Globus pallidus (tissue), 1 donor: Measurements from ENCODE around the gene SOX15.
A peak's percentile ranks its signal among the peaks of the same experiment; 100 is the strongest.

ENCODE experiments used
- DNase-seq: peaks from one replicate; pipeline ENCODE4 v3.0.0-alpha.2; 2015; ENCODE audit warnings: low spot score

SOX15 gene

DNA sequence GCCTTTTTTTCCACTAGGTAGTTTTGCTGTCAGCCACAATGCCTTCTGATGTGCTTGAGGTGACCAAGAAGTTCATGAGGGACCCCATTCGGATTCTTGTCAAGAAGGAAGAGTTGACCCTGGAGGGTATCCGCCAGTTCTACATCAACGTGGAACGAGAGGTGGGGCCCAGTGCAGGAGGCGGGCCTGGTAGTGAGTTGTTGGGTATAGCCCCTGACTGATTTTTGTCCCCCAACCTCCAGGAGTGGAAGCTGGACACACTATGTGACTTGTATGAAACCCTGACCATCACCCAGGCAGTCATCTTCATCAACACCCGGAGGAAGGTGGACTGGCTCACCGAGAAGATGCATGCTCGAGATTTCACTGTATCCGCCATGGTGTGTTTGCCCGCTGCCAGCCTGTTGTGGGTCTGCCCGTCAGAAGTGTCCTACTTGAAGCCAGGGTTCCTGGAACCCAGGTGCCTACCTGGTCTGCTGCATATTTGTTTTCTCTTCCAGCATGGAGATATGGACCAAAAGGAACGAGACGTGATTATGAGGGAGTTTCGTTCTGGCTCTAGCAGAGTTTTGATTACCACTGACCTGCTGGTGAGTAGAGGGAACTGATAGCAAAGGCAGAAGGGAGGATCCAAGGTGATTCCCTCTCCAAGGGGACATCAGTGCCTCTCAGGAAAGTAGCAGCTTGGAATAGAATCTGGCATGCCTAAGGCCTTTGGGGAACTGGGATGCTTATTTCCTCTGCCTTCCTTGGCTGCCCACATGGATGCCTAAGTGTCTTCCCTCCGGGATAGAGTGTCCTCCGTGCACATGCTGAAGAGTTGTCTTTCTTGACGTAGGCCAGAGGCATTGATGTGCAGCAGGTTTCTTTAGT lies 12.3 kb downstream of the SOX15 start:
- no peak for DNase-seq

DNA sequence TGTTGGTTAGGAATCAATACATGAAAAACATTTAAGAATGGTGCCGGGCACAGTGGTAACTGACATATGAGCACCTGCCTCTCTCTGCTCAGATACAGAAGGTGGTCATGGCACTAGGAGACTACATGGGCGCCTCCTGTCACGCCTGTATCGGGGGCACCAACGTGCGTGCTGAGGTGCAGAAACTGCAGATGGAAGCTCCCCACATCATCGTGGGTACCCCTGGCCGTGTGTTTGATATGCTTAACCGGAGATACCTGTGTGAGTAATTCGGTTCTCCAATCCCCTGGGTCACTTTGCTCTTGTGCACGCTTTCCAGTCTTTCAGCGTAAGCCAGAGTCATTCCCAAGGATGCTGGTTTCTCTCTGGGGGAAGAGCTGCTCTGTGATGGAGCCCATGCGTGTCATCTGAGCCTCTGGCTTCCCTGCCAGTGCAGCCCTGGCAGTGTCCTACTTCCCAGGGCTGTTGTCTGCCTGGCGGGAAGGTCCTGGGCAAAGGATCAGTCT lies 13.4 kb downstream of the SOX15 start:
- DNase-seq, result no peak

DNA sequence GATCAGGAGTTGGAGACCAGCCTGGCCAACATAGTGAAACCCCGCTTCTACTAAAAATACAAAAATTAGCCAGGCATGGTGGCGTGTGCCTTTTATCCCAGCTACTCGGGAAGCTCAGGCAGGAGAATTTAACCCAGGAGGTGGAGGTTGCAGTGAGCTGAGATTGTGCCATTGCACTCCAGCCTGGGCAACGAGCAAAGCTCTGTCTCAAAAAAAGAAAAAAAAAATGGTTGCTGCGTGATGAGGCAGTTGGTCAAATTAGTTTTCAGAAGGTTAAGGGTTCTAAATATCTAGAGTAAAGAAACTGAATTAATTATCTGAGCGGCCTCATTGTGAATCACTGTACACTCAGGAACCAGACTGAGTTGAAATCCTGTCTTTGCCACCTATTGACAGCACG lies 13.9 kb downstream of the SOX15 start:
- no peak for DNase-seq

DNA sequence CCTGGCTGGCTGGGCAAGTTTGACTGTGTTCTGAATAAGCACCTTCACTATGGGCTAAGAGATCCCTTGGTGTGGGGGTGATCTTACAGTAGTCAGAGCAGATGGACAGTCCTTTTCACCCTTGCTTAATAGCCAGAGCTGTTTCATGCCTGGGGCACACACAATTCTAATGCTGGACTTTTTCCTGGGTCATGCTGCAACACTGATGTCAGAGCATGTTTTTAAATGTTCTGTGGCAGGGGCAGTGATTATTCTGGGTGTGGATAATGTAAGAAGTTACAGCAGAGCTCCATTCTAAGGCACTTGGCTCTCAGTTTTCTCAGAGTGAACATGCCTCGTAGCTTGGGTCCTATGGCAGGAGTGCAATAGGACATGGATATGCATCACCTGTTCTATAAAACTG lies 14.4 kb downstream of the SOX15 start:
- DNase-seq, result no peak

DNA sequence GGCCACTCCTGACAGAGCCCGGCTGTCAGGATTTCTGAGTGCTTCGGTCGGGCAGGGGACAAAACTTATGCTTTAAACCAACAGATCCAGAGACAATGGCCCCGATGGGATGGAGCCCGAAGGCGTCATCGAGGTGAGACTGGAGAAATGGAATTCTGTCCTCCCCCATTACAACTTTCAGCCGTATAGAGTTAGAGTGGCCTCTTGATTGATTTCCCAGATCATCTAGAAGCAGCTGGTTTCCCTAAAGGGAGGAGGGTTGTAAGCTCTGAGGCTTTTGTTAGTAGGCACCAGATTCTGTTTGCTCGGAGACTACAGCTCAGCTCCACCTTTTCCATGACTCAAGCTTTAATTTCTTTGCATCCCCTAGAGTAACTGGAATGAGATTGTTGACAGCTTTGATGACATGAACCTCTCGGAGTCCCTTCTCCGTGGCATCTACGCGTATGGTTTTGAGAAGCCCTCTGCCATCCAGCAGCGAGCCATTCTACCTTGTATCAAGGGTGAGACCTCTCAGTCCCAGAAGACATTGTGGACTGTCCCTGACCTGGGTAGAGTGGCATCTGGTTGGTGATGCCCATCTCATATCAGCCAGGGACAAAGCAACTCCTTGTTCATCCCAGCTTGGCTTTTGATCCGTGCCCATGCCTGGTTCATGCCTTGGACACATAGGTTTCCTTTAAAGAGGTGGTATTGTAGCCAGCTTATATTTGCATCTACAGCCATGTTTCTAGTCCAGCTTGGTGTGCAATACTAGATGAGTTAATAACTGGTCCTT lies 15.5 kb downstream of the SOX15 start:
- no peak for DNase-seq

DNA sequence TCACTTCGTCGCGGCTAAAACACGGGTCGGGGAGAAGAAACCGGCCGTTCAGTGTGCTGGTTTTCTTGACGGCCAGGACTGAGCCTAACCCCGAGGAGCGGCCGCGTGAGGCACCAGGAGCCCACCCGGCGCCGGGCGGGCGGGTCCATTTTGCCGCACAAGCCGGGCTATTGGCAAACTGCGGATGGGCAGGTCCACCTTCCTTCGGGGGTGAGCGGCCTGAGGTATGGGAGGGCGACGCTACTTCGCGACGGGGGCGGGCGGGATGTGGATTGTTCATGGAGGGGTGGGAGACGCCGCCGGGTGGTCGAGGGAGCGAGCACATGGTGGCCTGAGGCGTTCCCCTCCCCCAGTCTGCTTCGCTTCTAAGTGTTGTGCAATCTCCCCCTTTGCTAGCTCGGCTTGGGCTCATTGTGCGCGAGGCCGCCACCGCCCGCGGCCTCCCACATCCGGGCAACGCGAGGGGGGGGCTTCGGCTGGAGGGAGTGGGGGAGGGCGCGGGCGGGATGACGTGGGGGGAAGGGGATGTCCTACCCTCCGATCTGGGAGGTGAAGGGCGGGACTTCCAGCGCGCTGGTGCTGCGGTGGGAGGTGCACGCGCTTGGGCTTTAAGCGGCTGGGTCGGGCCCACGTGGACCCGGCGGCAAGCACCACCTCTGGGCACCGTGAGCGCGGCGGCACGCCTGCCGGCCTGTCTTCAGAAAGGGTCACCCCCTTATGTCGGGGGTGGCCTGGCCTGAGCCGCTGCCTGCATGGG lies 16.4 kb downstream of the SOX15 start:
- peak; percentile 92 for DNase-seq

DNA sequence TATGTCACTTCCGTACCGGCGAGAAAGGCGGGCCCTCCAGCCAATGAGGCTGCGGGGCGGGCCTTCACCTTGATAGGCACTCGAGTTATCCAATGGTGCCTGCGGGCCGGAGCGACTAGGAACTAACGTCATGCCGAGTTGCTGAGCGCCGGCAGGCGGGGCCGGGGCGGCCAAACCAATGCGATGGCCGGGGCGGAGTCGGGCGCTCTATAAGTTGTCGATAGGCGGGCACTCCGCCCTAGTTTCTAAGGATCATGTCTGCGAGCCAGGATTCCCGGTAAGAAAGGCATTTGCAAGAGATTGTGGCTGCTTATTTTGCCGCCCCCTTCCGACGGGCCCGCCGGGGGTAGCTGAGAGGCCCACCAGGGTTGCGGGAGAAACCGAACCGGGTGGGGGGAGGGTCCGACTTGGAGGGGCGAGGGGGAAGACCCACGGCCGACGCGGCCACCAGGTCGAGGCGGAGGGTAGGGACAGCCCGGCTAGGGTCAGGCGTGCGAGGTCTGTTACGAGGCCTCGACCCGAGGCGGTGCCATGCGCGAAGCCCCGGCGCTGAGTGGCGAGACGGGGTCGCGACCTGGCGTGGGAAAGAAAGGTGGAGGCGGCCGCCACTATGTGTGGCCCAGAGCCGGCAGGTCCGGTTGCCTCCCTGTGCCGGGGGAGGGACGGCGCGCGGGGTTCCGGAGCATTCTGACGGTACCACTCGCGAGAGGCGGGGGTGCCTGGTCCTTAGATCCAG lies 17.1 kb downstream of the SOX15 start:
- peak; percentile 99 for DNase-seq

DNA sequence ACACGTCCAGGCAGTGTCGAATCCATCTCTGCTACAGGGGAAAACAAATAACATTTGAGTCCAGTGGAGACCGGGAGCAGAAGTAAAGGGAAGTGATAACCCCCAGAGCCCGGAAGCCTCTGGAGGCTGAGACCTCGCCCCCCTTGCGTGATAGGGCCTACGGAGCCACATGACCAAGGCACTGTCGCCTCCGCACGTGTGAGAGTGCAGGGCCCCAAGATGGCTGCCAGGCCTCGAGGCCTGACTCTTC lies 17.6 kb downstream of the SOX15 start:
- no peak for DNase-seq

DNA sequence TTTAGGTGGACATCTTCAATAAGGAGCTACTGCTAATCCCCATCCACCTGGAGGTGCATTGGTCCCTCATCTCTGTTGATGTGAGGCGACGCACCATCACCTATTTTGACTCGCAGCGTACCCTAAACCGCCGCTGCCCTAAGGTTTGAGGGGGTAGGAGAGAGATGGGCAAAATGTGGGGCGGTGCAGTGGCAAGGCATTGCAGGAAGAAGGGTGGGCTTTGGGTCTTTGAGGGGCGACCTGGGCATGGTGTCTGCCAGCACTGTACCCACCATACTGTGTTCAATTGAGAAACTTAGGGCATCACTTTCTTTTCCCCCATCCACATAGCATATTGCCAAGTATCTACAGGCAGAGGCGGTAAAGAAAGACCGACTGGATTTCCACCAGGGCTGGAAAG lies 19.5 kb downstream of the SOX15 start:
- no peak for DNase-seq

DNA sequence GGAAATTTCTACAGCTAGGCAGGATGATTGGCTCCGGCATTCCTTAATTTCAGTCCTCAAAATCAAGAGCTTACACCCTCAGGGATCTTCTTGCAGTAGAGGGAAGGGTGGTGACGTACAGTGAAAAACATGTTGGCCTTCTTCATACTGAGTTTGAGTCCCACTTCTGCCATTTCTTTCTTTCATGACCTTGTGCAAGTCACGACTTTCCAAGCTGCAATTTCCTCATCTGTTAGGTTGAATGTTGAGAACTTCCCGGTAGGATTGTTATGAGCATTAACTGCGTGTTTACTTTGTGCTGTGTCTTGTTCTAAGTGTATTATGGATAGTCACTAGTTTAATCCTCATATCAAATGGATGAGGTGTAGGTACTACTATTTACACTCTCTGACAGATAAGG lies 20.3 kb downstream of the SOX15 start:
- DNase-seq, result no peak

DNA sequence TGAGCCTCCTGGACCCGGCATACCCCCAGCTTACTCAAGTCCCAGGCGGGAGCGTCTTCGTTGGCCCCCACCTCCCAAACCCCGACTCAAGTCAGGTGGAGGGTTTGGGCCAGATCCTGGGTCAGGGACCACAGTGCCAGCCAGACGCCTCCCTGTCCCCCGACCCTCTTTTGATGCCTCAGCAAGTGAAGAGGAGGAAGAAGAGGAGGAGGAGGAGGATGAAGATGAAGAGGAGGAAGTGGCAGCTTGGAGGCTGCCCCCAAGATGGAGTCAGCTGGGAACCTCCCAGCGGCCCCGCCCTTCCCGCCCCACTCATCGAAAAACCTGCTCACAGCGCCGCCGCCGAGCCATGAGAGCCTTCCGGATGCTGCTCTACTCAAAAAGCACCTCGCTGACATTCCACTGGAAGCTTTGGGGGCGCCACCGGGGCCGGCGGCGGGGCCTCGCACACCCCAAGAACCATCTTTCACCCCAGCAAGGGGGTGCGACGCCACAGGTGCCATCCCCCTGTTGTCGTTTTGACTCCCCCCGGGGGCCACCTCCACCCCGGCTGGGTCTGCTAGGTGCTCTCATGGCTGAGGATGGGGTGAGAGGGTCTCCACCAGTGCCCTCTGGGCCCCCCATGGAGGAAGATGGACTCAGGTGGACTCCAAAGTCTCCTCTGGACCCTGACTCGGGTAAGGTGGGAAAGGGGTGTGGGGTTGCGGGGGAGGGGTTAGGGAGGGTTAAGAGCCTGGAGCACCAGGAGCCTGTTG lies 26.6 kb downstream of the SOX15 start:
- no peak for DNase-seq

DNA sequence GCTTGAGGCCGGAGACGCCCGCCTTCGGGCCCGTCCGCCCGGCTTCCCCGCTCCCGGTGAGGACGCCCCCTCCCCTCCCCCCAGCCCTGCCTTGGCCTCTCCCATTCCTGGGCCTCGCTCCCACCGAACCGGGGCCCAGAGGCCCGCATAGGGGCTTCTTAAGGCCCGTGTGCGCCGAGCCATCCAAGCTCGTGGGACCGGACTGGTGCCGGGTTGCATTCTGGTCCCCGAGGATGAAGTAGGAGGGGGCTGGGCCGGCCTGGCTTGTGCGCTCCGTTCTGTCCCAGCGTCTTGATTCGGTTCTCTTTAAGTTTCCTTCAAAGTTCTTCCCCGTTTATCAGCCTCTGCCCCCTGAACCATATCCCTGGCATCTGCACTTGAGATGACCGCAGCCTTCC lies 27.7 kb downstream of the SOX15 start:
- no peak for DNase-seq

DNA sequence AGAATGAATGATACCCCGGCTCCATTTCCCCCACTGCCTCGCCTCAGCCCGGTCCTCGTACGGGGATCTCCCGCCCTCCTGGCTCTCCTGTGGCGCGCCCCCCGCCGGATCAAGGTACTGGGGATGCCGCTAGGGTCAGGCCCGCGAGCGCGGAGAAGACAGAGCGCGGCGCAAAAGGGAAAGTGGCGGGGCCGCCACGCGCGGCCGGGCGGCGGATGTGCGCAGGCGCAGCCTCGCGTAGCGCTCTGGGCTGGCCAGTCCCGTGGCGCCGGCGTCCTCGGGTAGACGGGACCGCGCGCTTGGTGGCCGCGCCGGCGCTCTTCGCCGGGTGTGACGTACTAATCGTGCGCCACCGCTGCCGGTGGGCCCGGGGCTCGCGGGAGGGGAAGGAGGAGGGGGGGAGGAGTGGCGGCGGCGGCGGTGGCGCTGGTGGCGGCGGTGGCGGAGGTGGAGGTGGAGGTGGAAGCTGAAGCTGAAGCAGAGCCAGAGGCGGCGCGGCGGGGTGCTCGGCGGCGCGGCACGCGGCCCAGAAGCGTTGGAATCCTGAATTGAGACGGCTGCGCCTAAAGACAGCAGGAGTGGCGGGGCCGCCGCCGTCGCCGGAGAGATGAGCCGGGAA lies 28.2 kb downstream of the SOX15 start, which contains the start of gene SENP3:
Gene SENP3 (plus strand): TSS at position 331 of the 619 bp plus-strand sequence. CDS start 1,158 bp downstream, outside the sequence.
- peak; percentile 87 for DNase-seq

DNA sequence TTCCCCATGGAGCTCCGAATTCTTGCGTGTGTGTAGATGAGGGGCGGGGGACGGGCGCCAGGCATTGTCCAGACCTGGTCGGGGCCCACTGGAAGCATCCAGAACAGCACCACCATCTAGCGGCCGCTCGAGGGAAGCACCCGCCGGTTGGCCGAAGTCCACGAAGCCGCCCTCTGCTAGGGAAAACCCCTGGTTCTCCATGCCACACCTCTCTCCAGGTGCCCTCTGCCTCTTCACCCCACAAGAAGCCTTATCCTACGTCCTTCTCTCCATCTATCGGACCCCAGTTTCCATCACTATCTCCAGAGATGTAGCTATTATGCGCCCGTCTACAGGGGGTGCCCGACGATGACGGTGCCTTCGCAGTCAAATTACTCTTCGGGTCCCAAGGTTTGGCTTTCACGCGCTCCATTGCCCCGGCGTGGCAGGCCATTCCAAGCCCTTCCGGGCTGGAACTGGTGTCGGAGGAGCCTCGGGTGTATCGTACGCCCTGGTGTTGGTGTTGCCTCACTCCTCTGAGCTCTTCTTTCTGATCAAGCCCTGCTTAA lies 28.8 kb downstream of the SOX15 start:
- DNase-seq, result peak; percentile 82

DNA sequence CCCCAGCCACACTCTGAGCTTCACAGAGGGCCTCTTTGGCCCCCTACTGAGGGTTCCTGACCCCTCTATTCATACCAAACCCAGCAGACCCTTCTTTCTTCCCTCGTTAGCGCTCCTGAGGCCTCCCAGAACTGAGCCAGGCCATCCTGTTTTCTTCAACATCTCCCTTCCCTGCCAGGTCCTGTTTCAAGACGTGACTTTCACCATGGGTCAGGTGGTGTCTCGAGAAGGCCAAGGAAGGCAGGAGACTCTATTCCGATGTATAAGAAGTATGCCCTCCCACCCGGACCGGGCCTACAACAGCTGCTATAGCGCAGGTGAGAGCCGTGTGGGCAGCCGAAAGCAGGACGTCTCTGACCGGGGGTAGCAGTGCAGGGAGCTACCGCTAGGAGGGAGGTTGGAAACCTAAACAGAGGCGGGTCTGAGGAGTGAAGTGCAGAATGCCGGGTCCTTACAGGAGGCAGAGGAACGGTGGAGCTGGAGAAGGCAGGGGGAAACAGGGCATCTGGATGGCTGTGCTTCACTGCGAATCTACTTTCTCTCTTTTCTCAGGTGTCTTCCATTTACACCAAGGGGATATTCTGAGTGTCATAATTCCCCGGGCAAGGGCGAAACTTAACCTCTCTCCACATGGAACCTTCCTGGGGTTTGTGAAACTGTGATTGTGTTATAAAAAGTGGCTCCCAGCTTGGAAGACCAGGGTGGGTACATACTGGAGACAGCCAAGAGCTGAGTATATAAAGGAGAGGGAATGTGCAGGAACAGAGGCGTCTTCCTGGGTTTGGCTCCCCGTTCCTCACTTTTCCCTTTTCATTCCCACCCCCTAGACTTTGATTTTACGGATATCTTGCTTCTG lies 29.5 kb downstream of the SOX15 start:
- no peak for DNase-seq

DNA sequence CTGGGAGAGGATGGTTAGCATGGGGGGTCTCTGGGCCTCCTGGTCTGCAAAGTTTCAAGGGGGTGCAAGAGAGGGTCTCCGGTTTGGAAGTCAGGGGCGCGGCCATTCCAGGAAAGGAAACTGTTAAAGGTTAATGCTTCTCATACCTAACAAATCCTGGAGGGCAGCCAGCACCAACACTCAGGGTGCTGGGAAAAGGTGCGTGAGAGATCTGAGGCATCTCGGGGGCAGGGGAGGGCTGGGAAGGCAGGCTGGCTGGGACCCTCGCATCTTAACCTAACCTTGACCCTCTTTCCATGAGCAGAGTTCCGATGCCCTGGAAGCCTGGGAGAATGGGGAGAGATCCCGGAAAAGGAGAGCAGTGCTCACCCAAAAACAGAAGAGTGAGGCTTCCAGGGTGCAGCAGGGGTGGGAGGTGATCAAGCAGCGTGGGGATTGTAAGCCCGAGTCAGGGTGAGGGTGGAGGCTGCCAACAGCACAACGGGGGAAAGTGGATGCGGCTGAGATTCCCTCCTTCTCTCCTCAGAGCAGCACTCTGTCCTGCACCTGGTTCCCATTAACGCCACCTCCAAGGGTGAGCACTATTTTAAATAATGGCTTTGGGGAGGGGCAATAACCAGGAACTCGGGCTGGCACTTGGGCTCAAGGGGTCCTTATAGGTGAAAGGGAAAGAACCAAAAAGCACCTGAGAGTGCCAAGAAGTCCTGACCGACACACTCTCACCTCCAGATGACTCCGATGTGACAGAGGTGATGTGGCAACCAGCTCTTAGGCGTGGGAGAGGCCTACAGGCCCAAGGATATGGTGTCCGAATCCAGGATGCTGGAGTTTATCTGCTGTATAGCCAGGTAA lies 30.3 kb downstream of the SOX15 start:
- DNase-seq, result no peak

DNA sequence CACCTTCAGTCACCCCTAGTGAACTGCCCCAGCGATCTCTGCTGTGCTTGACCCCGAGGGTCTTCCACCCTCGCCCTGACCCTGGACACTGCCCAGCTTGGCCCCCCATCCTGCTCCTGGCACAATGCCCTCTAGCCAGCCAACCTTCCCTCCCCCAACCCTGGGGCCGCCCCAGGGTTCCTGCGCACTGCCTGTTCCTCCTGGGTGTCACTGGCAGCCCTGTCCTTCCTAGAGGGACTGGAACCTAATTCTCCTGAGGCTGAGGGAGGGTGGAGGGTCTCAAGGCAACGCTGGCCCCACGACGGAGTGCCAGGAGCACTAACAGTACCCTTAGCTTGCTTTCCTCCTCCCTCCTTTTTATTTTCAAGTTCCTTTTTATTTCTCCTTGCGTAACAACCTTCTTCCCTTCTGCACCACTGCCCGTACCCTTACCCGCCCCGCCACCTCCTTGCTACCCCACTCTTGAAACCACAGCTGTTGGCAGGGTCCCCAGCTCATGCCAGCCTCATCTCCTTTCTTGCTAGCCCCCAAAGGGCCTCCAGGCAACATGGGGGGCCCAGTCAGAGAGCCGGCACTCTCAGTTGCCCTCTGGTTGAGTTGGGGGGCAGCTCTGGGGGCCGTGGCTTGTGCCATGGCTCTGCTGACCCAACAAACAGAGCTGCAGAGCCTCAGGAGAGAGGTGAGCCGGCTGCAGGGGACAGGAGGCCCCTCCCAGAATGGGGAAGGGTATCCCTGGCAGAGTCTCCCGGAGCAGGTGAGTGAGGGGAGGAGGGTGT lies 31.2 kb downstream of the SOX15 start, which contains the start of gene TNFSF13:
Gene TNFSF13 (plus strand): TSS at position 207 of the 776 bp plus-strand sequence. CDS start 290 bp downstream, at position 497.
- DNase-seq, result peak; percentile 52
